IMR-90 (cell line): Measurements from ENCODE around the gene NCS1. TPM values are rescaled to one million over a fixed set of nuclear protein-coding genes. Genes with fewer than 3 reads are reported as not detected.
A peak's percentile ranks its signal among the peaks of the same experiment; 100 is the strongest.

Experiments
- ATAC-seq: fragments of 200-7000 bp; cut with Tn5 transposase; 2 replicates; pipeline ENCODE4 v1.9.1; 2020; ENCODE audit warnings: low read depth, mild to moderate bottlenecking, moderate library complexity
- BruUV-seq: library from RNA; stranded (reverse); fragments of 400-500 nt; replicated peaks from 2 replicates; lab custom pipeline; 2021; lab: Mats Ljungman, UMichigan
- CTCF ChIA-PET: fragments of 300-600 bp; formaldehyde crosslinking; extraction: SDS; loops from one replicate; lab custom pipeline; 2021; ENCODE audit warnings: antibody characterized with exemption; lab: Yijun Ruan, JAX
- POLR2A ChIA-PET: fragments of 300-600 bp; sonication (Branson Sonifier 250); formaldehyde crosslinking; loops from one replicate; lab custom pipeline; 2022; ENCODE audit warnings: antibody characterized with exemption; ENCODE audit not compliant: unreplicated experiment; lab: Charles Lee
- DNase-seq: peaks from one replicate; pipeline ENCODE4 v3.0.0; 2013
- H2AFZ ChIP-seq: replicated peaks from 2 replicates; pipeline ENCODE3; 2013; ENCODE audit warnings: low read length, mild to moderate bottlenecking; ENCODE audit not compliant: poor library complexity
- H2AK5ac ChIP-seq: 2 replicates; pipeline ENCODE4 v1.6.1; 2013; ENCODE audit warnings: low read depth, low read length, inconsistent platforms
- H2AK9ac ChIP-seq: replicated peaks from 2 replicates; pipeline ENCODE3; 2013; ENCODE audit warnings: mild to moderate bottlenecking, low read depth, low read length, moderate library complexity; ENCODE audit not compliant: poor library complexity
- H2BK120ac ChIP-seq: 2 replicates; pipeline ENCODE4 v1.6.1; 2013; ENCODE audit warnings: low read depth, low read length, inconsistent platforms
- H2BK15ac ChIP-seq: 3 replicates; pipeline ENCODE4 v1.6.1; 2013; ENCODE audit warnings: low read depth, low read length, inconsistent platforms
- H2BK20ac ChIP-seq: 2 replicates; pipeline ENCODE4 v1.6.1; 2013; ENCODE audit warnings: low read depth, mild to moderate bottlenecking, inconsistent platforms, low read length, moderate library complexity
- H2BK5ac ChIP-seq: 2 replicates; pipeline ENCODE4 v1.6.1; 2013; ENCODE audit warnings: mild to moderate bottlenecking, low read depth, low read length, inconsistent platforms; ENCODE audit not compliant: poor library complexity, severe bottlenecking
- H3K14ac ChIP-seq: replicated peaks from 2 replicates; pipeline ENCODE4 v1.6.1; 2013; ENCODE audit warnings: low read depth, low read length, inconsistent platforms
- H3K18ac ChIP-seq: 2 replicates; pipeline ENCODE4 v1.6.1; 2013; ENCODE audit warnings: low read depth, low read length, control low read depth
- H3K23ac ChIP-seq: 2 replicates; pipeline ENCODE4 v1.6.1; 2013; ENCODE audit warnings: low read depth, low read length, inconsistent platforms
- H3K27ac ChIP-seq: 2 replicates; pipeline ENCODE4 v1.5.1; 2013; ENCODE audit warnings: mild to moderate bottlenecking, control low read depth, low read length; ENCODE audit not compliant: insufficient read depth
- H3K27me3 ChIP-seq: 2 replicates; pipeline ENCODE4 v1.6.1; 2013; ENCODE audit warnings: low read length; ENCODE audit not compliant: control insufficient read depth, insufficient read depth
- H3K36me3 ChIP-seq: 2 replicates; pipeline ENCODE4 v1.6.1; 2013; ENCODE audit warnings: low read length, mixed read lengths; ENCODE audit not compliant: control insufficient read depth, insufficient read depth
- H3K4ac ChIP-seq: 2 replicates; pipeline ENCODE4 v1.6.1; 2013; ENCODE audit warnings: low read depth, low read length, inconsistent platforms
- H3K4me1 ChIP-seq: 2 replicates; pipeline ENCODE4 v1.6.1; 2013; ENCODE audit warnings: low read length, mixed read lengths; ENCODE audit not compliant: control insufficient read depth, insufficient read depth
- H3K4me2 ChIP-seq: 2 replicates; pipeline ENCODE4 v1.6.1; 2013; ENCODE audit warnings: low read depth, mild to moderate bottlenecking, control low read depth, low read length, moderate library complexity
- H3K4me3 ChIP-seq: 2 replicates; pipeline ENCODE4 v1.5.1; 2013; ENCODE audit warnings: low read depth, mild to moderate bottlenecking, control low read depth, low read length, moderate library complexity; ENCODE audit not compliant: insufficient read depth
- H3K56ac ChIP-seq: 2 replicates; pipeline ENCODE4 v1.6.1; 2013; ENCODE audit warnings: low read length, inconsistent platforms; ENCODE audit not compliant: insufficient read depth; ENCODE audit errors: extremely low read depth
- H3K79me1 ChIP-seq, 2 experiments: 2 replicates each; pipeline ENCODE4 v1.6.1; 2013; ENCODE audit warnings: low read length in 2 of 2, inconsistent platforms in 1 of 2, low read depth in 1 of 2
- H3K9ac ChIP-seq: 2 replicates; pipeline ENCODE4 v1.6.1; 2013; ENCODE audit warnings: low read depth, low read length, control low read depth
- H3K9me1 ChIP-seq: 2 replicates; pipeline ENCODE4 v1.6.1; 2013; ENCODE audit warnings: low read length, inconsistent platforms; ENCODE audit not compliant: insufficient read depth
- H3K9me3 ChIP-seq: 2 replicates; pipeline ENCODE4 v1.6.1; 2013; ENCODE audit warnings: low read length; ENCODE audit not compliant: control insufficient read depth, insufficient read depth
- H4K20me1 ChIP-seq: 2 replicates; pipeline ENCODE4 v1.6.1; 2013; ENCODE audit warnings: low read length, inconsistent platforms; ENCODE audit not compliant: insufficient read depth
- H4K5ac ChIP-seq: 2 replicates; pipeline ENCODE4 v1.6.1; 2013; ENCODE audit warnings: mild to moderate bottlenecking, low read depth, low read length, control low read depth
- H4K8ac ChIP-seq, 2 experiments: 2 replicates each; pipeline ENCODE4 v1.6.1; 2013; ENCODE audit warnings: low read depth in 2 of 2, low read length in 2 of 2, control low read depth in 1 of 2, inconsistent platforms in 1 of 2
- H4K91ac ChIP-seq: 2 replicates; pipeline ENCODE4 v1.6.1; 2013; ENCODE audit warnings: low read depth, low read length, inconsistent platforms; ENCODE audit not compliant: insufficient read depth
- FOS ChIP-seq: fragments of 150-350 bp; IDR thresholded peaks from 2 replicates; pipeline ENCODE4 v1.6.1; 2016; ENCODE audit warnings: low read depth, low read length
- MXI1 ChIP-seq: IDR thresholded peaks from 2 replicates; pipeline ENCODE4 v1.6.1; 2012; ENCODE audit warnings: low read depth, mild to moderate bottlenecking, low read length, moderate library complexity, borderline replicate concordance
- RCOR1 ChIP-seq: IDR thresholded peaks from 2 replicates; pipeline ENCODE4 v1.6.1; 2012; ENCODE audit warnings: mild to moderate bottlenecking, low read length, improper control_type of control experiment; ENCODE audit not compliant: insufficient replicate concordance
- RFX5 ChIP-seq: IDR thresholded peaks from 2 replicates; pipeline ENCODE4 v1.8.0; 2012; ENCODE audit warnings: low read depth, mild to moderate bottlenecking, low read length, moderate library complexity
- WGBS, 2 experiments: methylation state at CpG; one replicate each; pipeline versions ENCODE4 v1.1.5 to v1.1.7; 2013; ENCODE audit warnings: missing lambda C conversion rate in 2 of 2; ENCODE audit not compliant: insufficient read length in 1 of 2; ENCODE audit errors: extremely low coverage in 2 of 2; 5-methylcytosine and 5-hydroxymethylcytosine counted together
- dilution Hi-C: fragments of 300-500 bp; cut with HindIII; formaldehyde crosslinking; loops from one replicate; pipeline ENCODE4 v1.14.3; 2018; ENCODE audit warnings: low sequenced_read_pairs; ENCODE audit not compliant: unreplicated experiment
- in situ Hi-C: fragments of 300-500 bp; cut with MboI; formaldehyde crosslinking; loops from 3 replicates; pipeline ENCODE4 v1.14.3; 2019; ENCODE audit warnings: low sequenced_read_pairs, inconsistent platforms, mixed read lengths
- intact Hi-C: fragments of 100-400 bp; cut with micrococcal nuclease; formaldehyde crosslinking; loops from 2 replicates; pipeline ENCODE4 v1.10.0; 2022
- polyA plus RNA-seq, 3 experiments: library from polyadenylated mRNA; depleted of rRNA; stranded (reverse); fragments of >200 nt; gene quantifications; 2 replicates each; pipeline ENCODE4 v1.2.3, GENCODE V29; 2012; ENCODE audit warnings: low replicate concordance in 1 of 3
- total RNA-seq: library from RNA; depleted of rRNA; stranded (reverse); fragments of >200 nt; gene quantifications from 2 replicates; pipeline ENCODE4 v1.2.3, GENCODE V29; 2012
- TF ChIP-seq, protein P1 (sequence below): fragments of 150-350 bp; IDR thresholded peaks from 2 replicates; pipeline ENCODE4 v1.6.1; 2017; ENCODE audit warnings: mild to moderate bottlenecking, antibody characterized with exemption, low read length, low read depth

Gene NCS1
- total and polyA plus RNA-seq, 2 of the 4 experiments (the other 2 are of a cell fraction) = 41.0 to 60.5 TPM

DNA sequence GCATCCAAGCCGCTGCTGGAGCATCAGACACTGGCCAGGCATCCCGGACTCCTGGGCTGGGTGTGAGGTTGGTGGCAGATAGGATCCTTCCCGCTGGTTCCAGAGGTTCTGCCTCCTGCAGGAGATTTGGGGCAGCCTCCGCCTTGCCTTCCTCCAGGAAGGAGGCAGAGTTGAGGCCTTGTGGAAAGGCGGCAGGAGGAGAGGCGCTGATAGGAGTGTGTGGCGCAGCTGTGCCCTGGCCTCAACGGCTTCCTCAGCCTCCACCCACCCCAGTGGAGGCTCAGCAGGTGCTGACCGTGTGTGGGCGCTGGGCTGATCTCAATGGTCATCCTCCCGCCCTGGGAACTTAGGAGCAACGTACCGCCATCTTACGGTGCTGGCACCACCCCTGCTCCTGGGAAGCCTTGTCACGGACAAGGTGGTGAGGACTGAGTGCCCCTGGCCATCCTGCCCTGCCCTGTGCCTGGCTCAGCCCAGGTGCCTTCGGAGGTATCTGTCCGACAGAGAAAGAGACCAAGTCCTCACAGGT is 10.2 kb downstream of the NCS1 start:
- no peaks in the 10 kb centered on the region for H3K9me3 ChIP-seq
- H4K91ac ChIP-seq = peak overlapping the region; percentile 90
- H4K8ac ChIP-seq = peak overlapping the region; percentile 29 to 66; a peak in 2 of 4 replicates
- H3K23ac ChIP-seq = no peak overlapping the region
- H3K18ac ChIP-seq = peak overlapping the region; percentile 62; the same call in 1 of the 2 replicates
- peak overlapping the region; percentile 80 for H3K4ac ChIP-seq
- H2AFZ ChIP-seq = no peak overlapping the region
- H4K20me1 ChIP-seq = peaks cover 53% of the 10 kb centered on the region
- BruUV-seq = no TSS peak
- peak overlapping the region; percentile 40; the same call in 1 of the 2 replicates for H2BK20ac ChIP-seq
- H3K56ac ChIP-seq = no peak overlapping the region
- in situ Hi-C loops (no loop called here), intact Hi-C loops (loop anchor here (5.0 kb wide), 1 partner anchor 40 kb away; no protein-coding TSS in a partner anchor), dilution Hi-C loops (no loop called here)
- WGBS, 2 experiments = 92% methylated on average over 4 of the region's 17 CpGs; no CpG with 5 or more reads in 1 of the 2 experiments
- no peak overlapping the region for H3K9ac ChIP-seq
- H3K79me1 ChIP-seq = peaks cover 25 to 79% of the 10 kb centered on the region in 2 experiments
- peak overlapping the region; percentile 75; the same call in 1 of the 2 replicates for H3K27ac ChIP-seq
- 0 out of 2 replicates have a peak overlapping the region, but pooled peaks have one; percentile 47 for H3K14ac ChIP-seq
- TF ChIP-seq FOS = no peak
- TF ChIP-seq, protein P1, sequence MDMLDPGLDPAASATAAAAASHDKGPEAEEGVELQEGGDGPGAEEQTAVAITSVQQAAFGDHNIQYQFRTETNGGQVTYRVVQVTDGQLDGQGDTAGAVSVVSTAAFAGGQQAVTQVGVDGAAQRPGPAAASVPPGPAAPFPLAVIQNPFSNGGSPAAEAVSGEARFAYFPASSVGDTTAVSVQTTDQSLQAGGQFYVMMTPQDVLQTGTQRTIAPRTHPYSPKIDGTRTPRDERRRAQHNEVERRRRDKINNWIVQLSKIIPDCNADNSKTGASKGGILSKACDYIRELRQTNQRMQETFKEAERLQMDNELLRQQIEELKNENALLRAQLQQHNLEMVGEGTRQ = no peak
- no peak for TF ChIP-seq MXI1
- TF ChIP-seq RCOR1 = no peak
- TF ChIP-seq RFX5 = no peak
- peaks cover 7% of the 10 kb centered on the region; the same call in 1 of the 2 replicates for H3K36me3 ChIP-seq
- H4K5ac ChIP-seq = no peak overlapping the region
- H2BK120ac ChIP-seq = peak overlapping the region; percentile 81; the same call in 1 of the 2 replicates
- H2BK5ac ChIP-seq = peak overlapping the region; percentile 77
- ATAC-seq (no peak), DNase-seq (no peak)
- H3K4me3 ChIP-seq = no peak overlapping the region
- ChIA-PET POLR2A (no interaction called here), CTCF (no interaction called here)
- H2AK9ac ChIP-seq = peak overlapping the region; percentile 86
- H2BK15ac ChIP-seq = peak overlapping the region; percentile 59; the same call in 1 of the 3 replicates
- H3K4me2 ChIP-seq = no peak overlapping the region
- peaks cover 36% of the 10 kb centered on the region for H3K4me1 ChIP-seq
- H3K9me1 ChIP-seq = peaks cover 29% of the 10 kb centered on the region
- H2AK5ac ChIP-seq = peak overlapping the region; percentile 92
- H3K27me3 ChIP-seq = no peaks in the 10 kb centered on the region
